NCI-H2196 treated with DMSO at 0.1 percent for 48 hours (cell line): ENCODE measurements around the gene TAAR1.

Experiments
- DNase-seq: peaks from one replicate; lab custom pipeline; 2025; ENCODE audit not compliant: unreplicated experiment; lab: John Stamatoyannopoulos, UW

TAAR1 gene

GRCh38 chr6:132596201-132596600 lies 62.8 kb downstream of the TAAR1 start:
- no peak for DNase-seq
